Neural cell (in vitro differentiated cells): Measurements from ENCODE around the gene LENG9. TPM values are rescaled to one million over a fixed set of nuclear protein-coding genes. Genes with fewer than 3 reads are reported as not detected.

Experiments used
- H2AFZ ChIP-seq: fragments of 200-600, 300-800 bp; sonication (generic), shearing (Covaris generic); 2 replicates; pipeline ENCODE4 v1.6.0; 2014; ENCODE audit warnings: low read depth, mild to moderate bottlenecking, antibody characterized with exemption, low read length, moderate library complexity
- H3F3A ChIP-seq: fragments of 200-600 bp; shearing (Covaris generic); 2 replicates; pipeline ENCODE4 v1.6.1; 2016; ENCODE audit warnings: mild to moderate bottlenecking, moderate library complexity, mixed read lengths, antibody characterized with exemption, low read length; ENCODE audit not compliant: insufficient read depth, poor library complexity, severe bottlenecking
- H3K27ac ChIP-seq: fragments of 200-600, 300-800 bp; sonication (generic), shearing (Covaris generic); 2 replicates; pipeline ENCODE4 v1.5.1; 2014; ENCODE audit warnings: mild to moderate bottlenecking, low read length, moderate library complexity
- H3K27me3 ChIP-seq: fragments of 300-800, 200-600 bp; sonication (generic), shearing (Covaris generic); 2 replicates; pipeline ENCODE4 v1.6.0; 2014; ENCODE audit warnings: mild to moderate bottlenecking, low read depth, low read length, moderate library complexity; ENCODE audit not compliant: insufficient read depth
- H3K36me3 ChIP-seq: fragments of 300-800, 200-600 bp; sonication (generic), shearing (Covaris generic); 2 replicates; pipeline ENCODE4 v1.5.1; 2014; ENCODE audit warnings: mild to moderate bottlenecking, antibody characterized with exemption, low read length, moderate library complexity; ENCODE audit not compliant: insufficient read depth
- H3K4me2 ChIP-seq: fragments of 300-800, 200-600 bp; sonication (generic), shearing (Covaris generic); 2 replicates; pipeline ENCODE4 v1.6.0; 2014; ENCODE audit warnings: mild to moderate bottlenecking, low read length
- H3K4me3 ChIP-seq: fragments of 300-800, 200-600 bp; sonication (generic), shearing (Covaris generic); 2 replicates; pipeline ENCODE4 v1.5.1; 2014; ENCODE audit warnings: mild to moderate bottlenecking, low read length, moderate library complexity
- H3K79me2 ChIP-seq: fragments of 200-600 bp; shearing (Covaris generic); replicated peaks from 2 replicates; pipeline ENCODE4 v1.6.0; 2014; ENCODE audit warnings: mild to moderate bottlenecking, low read length, moderate library complexity; ENCODE audit not compliant: insufficient read depth
- H3K9ac ChIP-seq: fragments of 300-800, 200-600 bp; sonication (generic), shearing (Covaris generic); 2 replicates; pipeline ENCODE4 v1.6.1; 2016; ENCODE audit warnings: mild to moderate bottlenecking, low read length, mixed read lengths
- H3K9me2 ChIP-seq: fragments of 200-600 bp; shearing (Covaris generic); 2 replicates; pipeline ENCODE4 v1.6.1; 2016; ENCODE audit warnings: mild to moderate bottlenecking, low read length, mixed read lengths; ENCODE audit not compliant: insufficient read depth
- H3K9me3 ChIP-seq: fragments of 200-600, 300-800 bp; sonication (generic), shearing (Covaris generic); 2 replicates; pipeline ENCODE4 v1.6.1; 2016; ENCODE audit warnings: mild to moderate bottlenecking, mixed run types, low read length, moderate library complexity, mixed read lengths
- H4K20me1 ChIP-seq: fragments of 200-600 bp; shearing (Covaris generic); 2 replicates; pipeline ENCODE4 v1.6.1; 2016; ENCODE audit warnings: mild to moderate bottlenecking, mixed run types; ENCODE audit not compliant: insufficient read depth
- EP300 ChIP-seq: fragments of 450-650 bp; conservative IDR thresholded peaks from 2 replicates; pipeline ENCODE4 v1.6.1; 2014; ENCODE audit warnings: antibody characterized with exemption, mild to moderate bottlenecking, moderate library complexity; ENCODE audit not compliant: poor library complexity, severe bottlenecking
- EZH2 ChIP-seq: fragments of 200-600, 300-800 bp; shearing (Covaris generic), sonication (generic); IDR thresholded peaks from 2 replicates; pipeline ENCODE4 v1.6.1; 2014; ENCODE audit warnings: antibody characterized with exemption, low read length, borderline replicate concordance, mild to moderate bottlenecking; ENCODE audit not compliant: insufficient read depth, poor library complexity, severe bottlenecking
- MXI1 ChIP-seq: fragments of 450-650 bp; conservative IDR thresholded peaks from 2 replicates; pipeline ENCODE4 v1.6.1; 2014; ENCODE audit warnings: antibody characterized with exemption, mild to moderate bottlenecking; ENCODE audit not compliant: poor library complexity, severe bottlenecking
- POLR2AphosphoS5 ChIP-seq: IDR thresholded peaks from 2 replicates; pipeline ENCODE4 v1.6.1; 2012
- RAD21 ChIP-seq: fragments of 450-650 bp; conservative IDR thresholded peaks from 2 replicates; pipeline ENCODE4 v1.6.1; 2014; ENCODE audit warnings: antibody characterized with exemption, mild to moderate bottlenecking, moderate library complexity
- SMC3 ChIP-seq: fragments of 450-650 bp; conservative IDR thresholded peaks from 2 replicates; pipeline ENCODE4 v1.6.1; 2014; ENCODE audit warnings: antibody characterized with exemption, mild to moderate bottlenecking, moderate library complexity; ENCODE audit not compliant: poor library complexity
- TAF1 ChIP-seq: IDR thresholded peaks from 2 replicates; pipeline ENCODE4 v1.6.1; 2012; ENCODE audit warnings: low read depth
- polyA plus RNA-seq: library from polyadenylated mRNA; depleted of rRNA; stranded (reverse); fragments of >200 nt; gene quantifications from 2 replicates; pipeline ENCODE4 v1.2.3, GENCODE V29; 2014
- TF ChIP-seq, protein P1 (sequence below): IDR thresholded peaks from 2 replicates; pipeline ENCODE4 v1.6.1; 2012; ENCODE audit warnings: borderline replicate concordance
- TF ChIP-seq, protein P2 (sequence below): fragments of 450-650 bp; IDR thresholded peaks from 2 replicates; pipeline ENCODE4 v1.5.1; 2014; ENCODE audit warnings: antibody characterized with exemption, mild to moderate bottlenecking, moderate library complexity; ENCODE audit not compliant: poor library complexity, severe bottlenecking

LENG9 gene
- polyA plus RNA-seq, 1 donor from 2014 or later = 0.58 TPM

DNA sequence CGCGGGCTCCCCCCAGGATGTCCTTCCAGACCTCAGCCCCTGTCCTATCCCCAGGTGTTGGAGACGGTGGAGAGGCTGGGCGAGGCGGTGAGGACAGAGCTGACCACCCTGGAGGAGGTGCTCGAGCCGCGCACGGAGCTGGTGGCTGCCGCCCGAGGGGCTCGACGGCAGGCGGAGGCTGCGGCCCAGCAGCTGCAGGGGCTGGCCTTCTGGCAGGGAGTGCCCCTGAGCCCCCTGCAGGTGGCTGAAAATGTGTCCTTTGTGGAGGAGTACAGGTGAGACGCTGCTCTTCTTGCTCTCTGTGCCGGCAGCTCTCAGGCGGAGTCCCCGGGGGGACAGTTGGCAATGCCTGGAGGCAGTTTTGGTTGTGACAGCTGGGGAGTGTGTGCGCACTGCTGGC is 41.4 kb downstream of the LENG9 start:
- Histone ChIP-seq H3K4me3 (no peak overlapping the region), H3K9me2 (no peaks in the 10 kb centered on the region), H3K79me2 (peaks cover 19% of the 10 kb centered on the region), H3K4me2 (no peak overlapping the region), H4K20me1 (no peaks in the 10 kb centered on the region), H3K9me3 (no peaks in the 10 kb centered on the region), H3K27ac (no peak overlapping the region), H3K9ac (no peak overlapping the region), H2AFZ (no peak overlapping the region), H3F3A (no peaks in the 10 kb centered on the region), H3K36me3 (no peaks in the 10 kb centered on the region), H3K27me3 (no peaks in the 10 kb centered on the region)
- TF ChIP-seq TAF1 = no peak
- no peak for TF ChIP-seq EZH2
- TF ChIP-seq, protein P1, sequence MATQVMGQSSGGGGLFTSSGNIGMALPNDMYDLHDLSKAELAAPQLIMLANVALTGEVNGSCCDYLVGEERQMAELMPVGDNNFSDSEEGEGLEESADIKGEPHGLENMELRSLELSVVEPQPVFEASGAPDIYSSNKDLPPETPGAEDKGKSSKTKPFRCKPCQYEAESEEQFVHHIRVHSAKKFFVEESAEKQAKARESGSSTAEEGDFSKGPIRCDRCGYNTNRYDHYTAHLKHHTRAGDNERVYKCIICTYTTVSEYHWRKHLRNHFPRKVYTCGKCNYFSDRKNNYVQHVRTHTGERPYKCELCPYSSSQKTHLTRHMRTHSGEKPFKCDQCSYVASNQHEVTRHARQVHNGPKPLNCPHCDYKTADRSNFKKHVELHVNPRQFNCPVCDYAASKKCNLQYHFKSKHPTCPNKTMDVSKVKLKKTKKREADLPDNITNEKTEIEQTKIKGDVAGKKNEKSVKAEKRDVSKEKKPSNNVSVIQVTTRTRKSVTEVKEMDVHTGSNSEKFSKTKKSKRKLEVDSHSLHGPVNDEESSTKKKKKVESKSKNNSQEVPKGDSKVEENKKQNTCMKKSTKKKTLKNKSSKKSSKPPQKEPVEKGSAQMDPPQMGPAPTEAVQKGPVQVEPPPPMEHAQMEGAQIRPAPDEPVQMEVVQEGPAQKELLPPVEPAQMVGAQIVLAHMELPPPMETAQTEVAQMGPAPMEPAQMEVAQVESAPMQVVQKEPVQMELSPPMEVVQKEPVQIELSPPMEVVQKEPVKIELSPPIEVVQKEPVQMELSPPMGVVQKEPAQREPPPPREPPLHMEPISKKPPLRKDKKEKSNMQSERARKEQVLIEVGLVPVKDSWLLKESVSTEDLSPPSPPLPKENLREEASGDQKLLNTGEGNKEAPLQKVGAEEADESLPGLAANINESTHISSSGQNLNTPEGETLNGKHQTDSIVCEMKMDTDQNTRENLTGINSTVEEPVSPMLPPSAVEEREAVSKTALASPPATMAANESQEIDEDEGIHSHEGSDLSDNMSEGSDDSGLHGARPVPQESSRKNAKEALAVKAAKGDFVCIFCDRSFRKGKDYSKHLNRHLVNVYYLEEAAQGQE = no peak
- TF ChIP-seq RAD21 = no peak
- TF ChIP-seq MXI1 = no peak
- no peak for TF ChIP-seq SMC3
- TF ChIP-seq EP300 = no peak
- TF ChIP-seq POLR2AphosphoS5 = no peak

DNA sequence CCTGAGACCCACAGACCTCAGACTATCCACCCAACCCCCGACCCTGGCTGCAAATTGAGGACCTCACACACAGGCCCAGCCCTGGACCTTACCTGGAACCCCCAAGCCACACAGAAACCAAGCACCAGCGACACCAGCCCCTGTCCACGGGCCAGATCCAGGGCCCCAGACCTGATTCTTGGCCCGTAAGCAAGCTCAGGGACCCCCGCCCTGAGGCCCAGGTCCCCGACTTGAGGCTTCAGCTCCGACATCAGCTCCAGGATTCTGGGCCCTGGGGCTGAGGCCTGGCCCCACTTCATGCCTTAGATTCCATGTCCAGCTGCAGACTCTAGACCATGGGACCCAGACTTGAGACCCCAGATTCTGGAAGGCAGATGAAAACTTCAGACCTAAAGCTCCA is 42.1 kb downstream of the LENG9 start:
- no peaks in the 10 kb centered on the region for H3K36me3 ChIP-seq
- H3K9ac ChIP-seq = peak overlapping the region; percentile 63
- peak overlapping the region; percentile 65 for H3K27ac ChIP-seq
- no peaks in the 10 kb centered on the region for H3K27me3 ChIP-seq
- H3K4me3 ChIP-seq = peak overlapping the region; percentile 59
- no peaks in the 10 kb centered on the region for H4K20me1 ChIP-seq
- H3K9me2 ChIP-seq = no peaks in the 10 kb centered on the region
- H3K4me2 ChIP-seq = no peak overlapping the region
- H3K79me2 ChIP-seq = peaks cover 22% of the 10 kb centered on the region
- peak overlapping the region; percentile 4 for H2AFZ ChIP-seq
- TF ChIP-seq MXI1 (no peak), EP300 (no peak), TAF1 (no peak)
- H3F3A ChIP-seq = no peaks in the 10 kb centered on the region
- H3K9me3 ChIP-seq = no peaks in the 10 kb centered on the region

DNA sequence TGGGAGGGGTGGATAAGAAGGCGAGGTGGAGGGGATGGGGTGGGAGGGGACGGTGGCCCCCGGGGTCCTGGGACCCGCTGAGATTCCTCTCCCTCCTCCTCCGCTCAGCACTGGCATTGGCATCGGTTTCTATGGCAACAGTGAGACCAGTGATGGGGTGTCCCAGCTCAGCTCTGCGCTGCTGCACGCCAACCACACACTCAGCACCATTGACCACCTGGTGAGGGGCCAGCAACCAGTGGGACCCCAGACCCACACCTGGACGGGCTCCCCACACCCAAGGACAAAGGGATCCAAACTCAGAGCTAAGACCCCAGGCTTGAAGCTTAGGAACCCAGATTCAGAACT is 42.4 kb downstream of the LENG9 start:
- peak overlapping the region; percentile 63 for H3K9ac ChIP-seq
- H3K9me3 ChIP-seq = no peaks in the 10 kb centered on the region
- TF ChIP-seq MXI1 (no peak), RAD21 (no peak), POLR2AphosphoS5 (no peak), EZH2 (no peak), EP300 (no peak), SMC3 (no peak), TAF1 (no peak)
- TF ChIP-seq, protein P1 = no peak
- TF ChIP-seq, protein P2, sequence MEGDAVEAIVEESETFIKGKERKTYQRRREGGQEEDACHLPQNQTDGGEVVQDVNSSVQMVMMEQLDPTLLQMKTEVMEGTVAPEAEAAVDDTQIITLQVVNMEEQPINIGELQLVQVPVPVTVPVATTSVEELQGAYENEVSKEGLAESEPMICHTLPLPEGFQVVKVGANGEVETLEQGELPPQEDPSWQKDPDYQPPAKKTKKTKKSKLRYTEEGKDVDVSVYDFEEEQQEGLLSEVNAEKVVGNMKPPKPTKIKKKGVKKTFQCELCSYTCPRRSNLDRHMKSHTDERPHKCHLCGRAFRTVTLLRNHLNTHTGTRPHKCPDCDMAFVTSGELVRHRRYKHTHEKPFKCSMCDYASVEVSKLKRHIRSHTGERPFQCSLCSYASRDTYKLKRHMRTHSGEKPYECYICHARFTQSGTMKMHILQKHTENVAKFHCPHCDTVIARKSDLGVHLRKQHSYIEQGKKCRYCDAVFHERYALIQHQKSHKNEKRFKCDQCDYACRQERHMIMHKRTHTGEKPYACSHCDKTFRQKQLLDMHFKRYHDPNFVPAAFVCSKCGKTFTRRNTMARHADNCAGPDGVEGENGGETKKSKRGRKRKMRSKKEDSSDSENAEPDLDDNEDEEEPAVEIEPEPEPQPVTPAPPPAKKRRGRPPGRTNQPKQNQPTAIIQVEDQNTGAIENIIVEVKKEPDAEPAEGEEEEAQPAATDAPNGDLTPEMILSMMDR = no peak
- H3K4me2 ChIP-seq = peak overlapping the region; percentile 35
- H3K27ac ChIP-seq = peak overlapping the region; percentile 65
- peak overlapping the region; percentile 4 for H2AFZ ChIP-seq
- no peaks in the 10 kb centered on the region for H3F3A ChIP-seq
- no peaks in the 10 kb centered on the region for H3K9me2 ChIP-seq
- H4K20me1 ChIP-seq = no peaks in the 10 kb centered on the region
- H3K36me3 ChIP-seq = no peaks in the 10 kb centered on the region
- peak overlapping the region; percentile 59 for H3K4me3 ChIP-seq
- no peaks in the 10 kb centered on the region for H3K27me3 ChIP-seq
- H3K79me2 ChIP-seq = peaks cover 26% of the 10 kb centered on the region
